A673 (cell line): ENCODE measurements around the gene DVL1.

Source experiments
- CTCF ChIP-seq: fragments of 300-800, 200-600 bp; sonication (generic); conservative IDR thresholded peaks from 2 replicates; pipeline ENCODE4 v1.5.1; 2017; ENCODE audit warnings: low read depth, mild to moderate bottlenecking, antibody characterized with exemption, low read length, moderate library complexity, mixed read lengths
- EZH2 ChIP-seq: fragments of 200-600 bp; sonication (generic); IDR thresholded peaks from 2 replicates; pipeline ENCODE4 v1.6.1; 2017; ENCODE audit warnings: borderline replicate concordance, low read depth, mild to moderate bottlenecking, mixed read lengths, antibody characterized with exemption, low read length; ENCODE audit not compliant: poor library complexity, severe bottlenecking

DNA sequence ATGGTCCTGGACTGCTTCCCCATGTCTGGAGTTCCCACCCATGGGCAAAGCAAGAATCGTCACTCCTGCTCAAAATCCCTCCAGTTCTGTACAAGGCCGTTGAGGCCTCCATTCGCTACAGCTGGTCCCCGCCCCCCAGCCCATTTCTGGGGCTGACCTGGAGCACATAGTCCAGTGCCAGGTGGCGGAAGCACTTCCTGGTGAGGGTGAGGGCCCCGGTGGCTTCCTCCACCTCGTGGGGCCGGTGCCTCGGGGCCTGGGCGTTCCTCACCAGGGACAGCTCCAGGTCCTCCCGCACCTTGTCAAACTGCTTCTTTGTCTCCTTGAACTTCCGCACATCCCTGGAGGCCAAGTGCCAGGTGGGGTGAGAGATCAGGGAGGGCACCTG is 48.9 kb downstream of the DVL1 start:
- TF ChIP-seq CTCF = peak; percentile 9; the same call in 1 of the 2 replicates
- TF ChIP-seq EZH2 = no peak
